ENCODE results near the gene PLIN5.

GRCh38 chr19:4529924-4530522, 5.0 kb downstream of the PLIN5 start:
- TF ChIP-seq CTCF (IDR thresholded peaks at IDR 0.05 in 8 of 11, conservative IDR thresholded peaks at IDR 0.05 in 3 of 11) (no peak), POLR2AphosphoS5 (IDR thresholded peaks at IDR 0.05) (no peak)
